HG02885 (cell line): Measurements from ENCODE around the gene PCBP3.
"Not testable (repeated sequence)": the region's sequence is repeated elsewhere in the genome, so short reads cannot be mapped to it uniquely, and the experiment has no call there.

Experiments
- ATAC-seq: cut with Tn5 transposase; IDR thresholded peaks from one replicate; pipeline ENCODE4 v1.9.1; 2021; ENCODE audit warnings: mild to moderate bottlenecking; ENCODE audit not compliant: unreplicated experiment, poor library complexity

PCBP3 gene

GRCh38 chr21:45632637-45633251 is 10.8 kb upstream of the PCBP3 start:
- no peak for ATAC-seq

GRCh38 chr21:45634511-45635183 is 8.9 kb upstream of the PCBP3 start:
- no peak for ATAC-seq

- ATAC-seq = no peak
Observed at GRCh38 chr21:45635271-45636151, 8.0 kb upstream of the PCBP3 start.

GRCh38 chr21:45636459-45636858 is 7.1 kb upstream of the PCBP3 start:
- no peak for ATAC-seq

- ATAC-seq = no peak
Observed at GRCh38 chr21:45636951-45637646, 6.4 kb upstream of the PCBP3 start.

GRCh38 chr21:45637883-45638282 is 5.6 kb upstream of the PCBP3 start:
- ATAC-seq = no peak

- no peak for ATAC-seq
Observed at GRCh38 chr21:45638707-45639106, 4.8 kb upstream of the PCBP3 start.

- ATAC-seq = no peak
Observed at GRCh38 chr21:45639206-45640000, 4.1 kb upstream of the PCBP3 start.

GRCh38 chr21:45640001-45640887 is 3.3 kb upstream of the PCBP3 start:
- ATAC-seq = no peak

- no peak for ATAC-seq
Observed at GRCh38 chr21:45640888-45641479, 2.5 kb upstream of the PCBP3 start.

- no peak for ATAC-seq
Observed at GRCh38 chr21:45641480-45642035, 2.0 kb upstream of the PCBP3 start.

- ATAC-seq = no peak
Observed at GRCh38 chr21:45642122-45642813, 1.3 kb upstream of the PCBP3 start.

- ATAC-seq = no peak
Observed at GRCh38 chr21:45644041-45644906, 749 bp downstream of the PCBP3 start.

GRCh38 chr21:45651921-45652320 is 8.4 kb downstream of the PCBP3 start:
- ATAC-seq = no peak

- no peak for ATAC-seq
Observed at GRCh38 chr21:45655124-45655523, 11.6 kb downstream of the PCBP3 start.

GRCh38 chr21:45656114-45656513 is 12.6 kb downstream of the PCBP3 start:
- ATAC-seq = not testable (repeated sequence)
